ENCODE measurements around the gene PPP1R14D. TPM values are rescaled to one million over a fixed set of nuclear protein-coding genes. Genes with fewer than 3 reads are reported as not detected.

PPP1R14D gene
- total and polyA plus RNA-seq, 2 experiments from 2014 or later: not detected

GRCh38 chr15:40841741-40842140, 13.2 kb upstream of the PPP1R14D start:
- Histone ChIP-seq H3K27me3 (ENCODE audit: insufficient read depth) (0 out of 2 replicates have a peak, but pooled peaks cover 4% of the 10 kb centered on the region), H4K20me1 (replicated peaks; ENCODE audit: insufficient read depth) (peaks cover 13% of the 10 kb centered on the region), H3K4me2 (no peak overlapping the region), H3K27ac (ENCODE audit: low read depth) (no peak overlapping the region), H3K79me2 (replicated peaks; ENCODE audit: insufficient read depth) (peaks cover 26% of the 10 kb centered on the region), H3K4me1 (ENCODE audit: insufficient read depth) (peaks cover 21% of the 10 kb centered on the region), H2AFZ (no peak overlapping the region), H3F3A (replicated peaks; ENCODE audit: low read depth) (peaks cover 7% of the 10 kb centered on the region; the same call in 1 of the 2 replicates), H3K36me3 (ENCODE audit: insufficient read depth) (no peaks in the 10 kb centered on the region), H3K4me3 (no peak overlapping the region), H3K9me2 (ENCODE audit: insufficient read depth) (no peaks in the 10 kb centered on the region)
- H3K4me3 Mint-ChIP-seq: no peak overlapping the region
- ATAC-seq (no peak), DNase-seq (ENCODE audit: low spot score) (no peak)
- 0 out of 3 replicates have a peak, but pooled peaks cover 3% of the 10 kb centered on the region for H3K9me3 Mint-ChIP-seq
- no peak for TF ChIP-seq CREB1 (CRISPR knock-in tag; IDR thresholded peaks at IDR 0.05; ENCODE audit: low read depth)
- no peak for TF ChIP-seq ZNF331 (CRISPR knock-in tag; IDR thresholded peaks at IDR 0.05; ENCODE audit: low read depth)
- TF ChIP-seq ZNF462 (CRISPR knock-in tag; IDR thresholded peaks at IDR 0.05): no peak
- TF ChIP-seq EZH2phosphoT487 (IDR thresholded peaks at IDR 0.05; ENCODE audit: unreplicated experiment): no peak
- no peak for TF ChIP-seq STAT1 (IDR thresholded peaks at IDR 0.05; ENCODE audit: unreplicated experiment)
- no peak for TF ChIP-seq REST (IDR thresholded peaks at IDR 0.05; ENCODE audit: unreplicated experiment)
- TF ChIP-seq NANOG (IDR thresholded peaks at IDR 0.05; ENCODE audit: borderline replicate concordance): no peak
- no peak for TF ChIP-seq EZH2 (IDR thresholded peaks at IDR 0.05; ENCODE audit: low read depth, unreplicated experiment)
- TF ChIP-seq POLR2AphosphoS5 (IDR thresholded peaks at IDR 0.05; ENCODE audit: low read depth): no peak
- TF ChIP-seq CTCF (conservative IDR thresholded peaks at IDR 0.05; ENCODE audit: low read depth in 2 of 2): no peak
- no peak for TF ChIP-seq ETS1 (IDR thresholded peaks at IDR 0.05)
- no peak for TF ChIP-seq ZNF114 (CRISPR knock-in tag; IDR thresholded peaks at IDR 0.05)
- no peak for TF ChIP-seq JUNB (IDR thresholded peaks at IDR 0.05; ENCODE audit: unreplicated experiment)
- H3K4me1 Mint-ChIP-seq: peaks cover 27% of the 10 kb centered on the region
- peaks cover 20% of the 10 kb centered on the region for H3K36me3 Mint-ChIP-seq (ENCODE audit: low read depth)
- no peak overlapping the region for H3K27ac Mint-ChIP-seq
- peaks cover 14% of the 10 kb centered on the region for H3K27me3 Mint-ChIP-seq (ENCODE audit: insufficient read depth, low read depth, poor library complexity)

Measured in GM23338 (cell line).